Ammon's horn (tissue), 1 donor: Measurements from ENCODE around the gene BLM.
A peak's percentile ranks its signal among the peaks of the same experiment; 100 is the strongest.
"Not testable (repeated sequence)": the region's sequence is repeated elsewhere in the genome, so short reads cannot be mapped to it uniquely, and the experiment has no call there.

Experiments used
- DNase-seq: peaks from one replicate; pipeline ENCODE4 v3.0.0-alpha.2; 2016; ENCODE audit warnings: low spot score

The BLM gene

DNA sequence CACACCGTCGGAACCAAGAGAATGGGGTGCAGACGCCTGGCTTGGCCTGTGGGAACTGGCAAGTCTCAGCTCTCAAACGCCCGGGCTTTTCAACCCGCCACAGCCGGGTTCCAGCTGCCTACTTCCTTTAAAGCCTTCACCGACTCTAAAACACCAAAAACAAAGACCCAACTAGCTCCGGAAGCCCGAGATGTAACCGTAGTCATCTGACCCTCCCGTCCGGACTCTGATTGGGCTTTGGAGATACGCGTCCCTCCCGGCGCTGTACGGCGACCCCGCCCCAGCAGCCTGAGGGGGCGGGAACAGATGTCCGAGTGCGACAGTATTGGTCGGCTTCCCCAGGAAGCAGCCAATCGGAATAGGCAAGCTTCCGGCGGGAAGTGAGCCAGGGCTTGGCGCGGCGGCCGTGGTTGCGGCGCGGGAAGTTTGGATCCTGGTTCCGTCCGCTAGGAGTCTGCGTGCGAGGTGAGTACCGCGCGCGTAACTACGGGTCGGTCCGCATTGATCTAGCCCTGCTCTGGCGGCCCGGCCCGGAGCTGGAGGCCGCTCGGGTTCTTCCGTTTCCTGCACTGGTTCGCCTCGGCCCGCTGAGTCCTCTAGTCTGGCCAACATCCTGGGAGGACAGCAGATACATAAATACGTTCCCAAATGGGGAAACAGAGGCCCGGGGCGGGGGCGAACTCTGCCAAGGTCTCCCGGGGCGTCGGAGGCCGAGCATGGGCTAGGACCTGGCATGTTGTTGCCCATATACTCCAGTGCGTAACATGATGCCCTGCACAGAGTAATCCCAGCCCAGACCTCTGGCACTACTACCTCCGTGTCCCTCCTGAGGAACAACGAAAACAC is at the start of gene BLM:
TSS of gene BLM (plus strand) at position 371 of the 846 bp plus-strand sequence. CDS start 30,047 bp downstream, outside the sequence.
- peak; percentile 99 for DNase-seq

GRCh38 chr15:90667755-90668345 is 49.3 kb upstream of the BLM start:
- DNase-seq: not testable (repeated sequence)

- DNase-seq: not testable (repeated sequence)
These were observed 46.5 kb upstream of the BLM start for GRCh38 chr15:90670631-90671030.

DNA sequence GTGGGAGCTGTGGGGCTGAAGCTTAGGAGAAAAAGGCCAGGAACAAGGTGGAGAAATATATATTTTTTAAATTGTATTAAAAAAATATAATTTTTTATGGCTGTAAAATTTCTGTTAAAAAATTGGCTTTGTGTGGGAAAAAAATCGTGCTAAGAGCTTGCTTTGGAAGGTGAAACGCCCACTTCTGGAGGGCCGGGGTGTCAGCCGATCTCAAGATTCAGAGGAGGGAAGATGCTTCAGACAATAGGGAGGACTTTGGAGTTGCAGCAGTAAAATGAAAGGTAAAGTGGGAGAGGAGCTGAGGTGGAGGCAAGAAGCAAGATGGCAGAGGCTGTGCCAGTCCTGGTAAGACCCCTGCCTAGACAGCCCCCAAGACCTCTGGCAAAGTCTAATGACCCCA is 45.9 kb upstream of the BLM start:
- DNase-seq: no peak

- DNase-seq: not testable (repeated sequence)
These were observed 43.8 kb upstream of the BLM start for GRCh38 chr15:90673357-90673756.

- no peak for DNase-seq
These were observed 42.7 kb upstream of the BLM start for GRCh38 chr15:90674476-90674875.

GRCh38 chr15:90675464-90675863 is 41.7 kb upstream of the BLM start:
- DNase-seq: no peak

DNA sequence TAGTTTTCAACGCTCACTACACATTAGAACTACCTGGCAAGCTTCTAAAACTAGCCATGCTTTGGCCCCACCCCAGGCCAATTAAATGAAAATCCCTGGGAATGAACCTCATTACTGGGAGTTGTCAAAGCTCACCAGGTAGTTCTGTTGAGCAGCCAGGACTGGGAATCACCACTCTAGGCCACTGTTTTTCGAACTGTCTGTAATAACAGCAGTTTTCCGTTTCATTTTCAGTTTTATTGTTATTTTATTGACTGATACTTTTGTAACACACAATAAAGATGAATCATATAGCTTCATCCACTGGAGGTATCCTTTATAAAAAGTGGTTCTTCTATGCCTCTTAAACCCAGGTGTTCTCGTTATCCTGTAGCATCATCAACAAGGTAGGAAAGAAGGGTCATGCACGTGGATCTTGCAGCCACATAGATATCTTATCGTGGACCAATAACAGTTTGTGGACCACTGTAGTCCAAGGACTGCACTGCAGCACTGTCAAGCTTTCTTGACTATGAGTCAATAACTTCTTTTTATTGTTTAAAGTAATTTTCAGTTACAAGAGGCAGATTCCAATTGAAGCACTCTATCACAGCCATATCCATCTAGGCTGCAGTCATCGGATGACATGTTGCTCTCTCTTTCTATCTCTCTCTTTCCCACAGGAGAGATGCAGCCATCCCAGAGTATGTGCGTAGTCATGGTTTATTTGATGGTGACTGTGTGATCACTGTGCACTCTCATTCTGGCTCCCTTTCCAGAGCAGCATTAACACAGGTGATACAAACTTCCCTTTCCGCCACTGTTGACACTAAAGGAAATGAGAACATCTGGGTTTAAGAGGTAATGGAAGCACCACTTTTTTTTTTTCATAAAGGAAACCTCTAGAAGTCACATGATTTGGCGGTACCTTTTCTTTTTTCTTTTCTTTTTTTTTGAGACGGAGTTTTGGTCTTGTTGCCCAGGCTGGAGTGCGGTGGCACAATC is 39.0 kb upstream of the BLM start:
- no peak for DNase-seq

GRCh38 chr15:90679959-90680358 is 37.2 kb upstream of the BLM start:
- no peak for DNase-seq

DNA sequence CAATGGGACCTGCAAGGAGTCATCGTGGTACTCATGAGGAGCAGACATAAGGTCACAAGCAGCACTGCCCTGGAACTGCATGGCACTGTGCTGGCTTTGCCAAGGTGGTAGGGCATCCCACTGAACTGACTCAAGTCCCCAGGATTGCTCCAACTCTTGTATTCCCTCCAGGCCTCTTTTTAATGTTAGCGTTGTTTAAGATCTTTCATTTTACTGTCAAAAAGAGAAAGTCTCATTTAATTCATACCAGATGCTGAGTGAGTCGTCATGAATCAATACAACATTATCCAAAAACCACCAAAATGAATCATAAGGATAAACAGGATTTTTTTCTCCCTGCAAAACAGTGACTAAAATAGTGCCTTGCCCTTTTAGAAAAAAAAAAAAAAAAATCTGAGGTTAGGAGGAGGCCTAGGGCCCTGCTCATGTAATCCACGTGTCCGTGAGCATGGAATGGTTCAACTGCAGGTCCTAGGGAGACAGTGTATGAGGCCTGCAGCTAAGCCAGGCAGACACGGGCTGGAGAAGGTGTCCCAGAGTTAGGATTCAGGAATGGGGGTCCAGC is 36.7 kb upstream of the BLM start:
- peak; percentile 9 for DNase-seq

DNA sequence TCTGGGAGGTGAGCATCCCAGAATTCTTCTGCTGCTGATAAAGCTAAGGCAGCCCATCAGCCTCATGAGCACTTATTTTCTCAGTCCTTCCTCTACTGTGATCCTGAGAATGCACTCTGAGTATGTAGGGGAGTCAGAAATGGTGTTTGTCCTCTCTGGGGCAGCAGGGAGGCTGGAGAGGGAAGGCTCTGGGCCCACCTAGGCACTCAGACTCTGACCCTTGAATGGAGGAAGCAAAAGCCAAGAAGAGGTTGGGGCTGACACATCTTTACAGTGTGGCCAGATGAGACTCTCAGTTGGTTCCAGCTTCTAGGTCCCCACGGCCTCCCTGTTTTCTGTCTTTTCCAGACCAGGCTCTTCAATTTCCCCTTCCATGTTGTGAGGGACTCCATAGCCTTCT is 36.1 kb upstream of the BLM start:
- DNase-seq: no peak

DNA sequence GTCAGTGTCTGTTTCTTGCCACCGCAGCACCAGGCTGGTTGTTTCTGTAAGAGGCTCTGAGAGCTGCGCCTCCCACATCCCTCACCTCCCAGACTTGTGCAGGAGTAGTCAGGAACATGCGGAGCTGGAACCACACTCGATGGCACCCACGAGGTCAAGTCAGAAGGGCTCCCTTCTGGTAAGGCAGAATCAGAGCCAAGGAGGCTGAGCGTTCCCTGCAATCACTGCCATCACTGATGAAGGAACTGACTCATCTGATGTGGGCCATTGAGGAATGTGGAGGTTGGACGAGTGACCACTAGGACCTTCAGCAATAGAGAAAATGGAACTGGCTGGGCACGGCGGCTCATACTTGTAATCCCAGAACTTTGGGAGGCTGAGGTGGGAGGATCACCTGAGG is 35.7 kb upstream of the BLM start:
- DNase-seq: no peak

DNA sequence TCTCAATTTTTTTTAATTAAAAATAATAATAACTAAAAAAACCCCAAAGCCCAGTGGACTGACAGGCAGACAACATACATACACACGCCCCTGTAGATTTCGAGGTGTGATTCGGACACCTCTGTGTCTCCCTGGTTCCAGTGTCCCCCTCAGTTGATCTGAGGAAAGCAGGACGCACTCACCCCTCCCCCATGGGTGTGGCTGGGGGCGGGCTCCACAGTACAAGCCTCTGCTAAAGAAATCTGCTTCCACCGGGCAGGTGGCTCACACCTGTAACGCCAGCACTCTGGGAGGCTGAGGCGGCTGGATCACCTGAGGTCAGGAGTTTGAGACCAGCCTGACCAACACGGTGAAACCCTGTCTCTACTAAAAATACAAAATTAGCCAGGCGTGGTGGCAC is 33.8 kb upstream of the BLM start:
- DNase-seq: no peak

DNA sequence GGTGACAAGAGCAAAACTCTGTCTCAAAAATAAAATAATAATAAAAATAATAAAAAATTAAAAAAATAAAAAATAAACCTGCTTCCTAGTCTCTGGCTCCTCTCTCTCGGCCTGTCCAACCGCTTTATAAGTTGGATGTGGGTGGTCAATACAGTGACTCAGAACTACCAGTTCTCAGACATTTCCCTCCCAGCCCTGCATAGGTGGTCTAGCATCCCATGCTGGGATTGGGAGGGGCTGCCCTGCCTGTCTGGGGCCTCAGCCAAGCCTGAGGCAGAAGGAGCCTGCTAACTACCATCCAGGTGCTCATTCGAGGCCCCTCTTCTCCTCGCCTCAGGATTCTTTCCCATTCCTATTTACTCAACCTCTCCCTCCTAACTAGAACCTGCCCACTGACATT is 33.3 kb upstream of the BLM start:
- no peak for DNase-seq

DNA sequence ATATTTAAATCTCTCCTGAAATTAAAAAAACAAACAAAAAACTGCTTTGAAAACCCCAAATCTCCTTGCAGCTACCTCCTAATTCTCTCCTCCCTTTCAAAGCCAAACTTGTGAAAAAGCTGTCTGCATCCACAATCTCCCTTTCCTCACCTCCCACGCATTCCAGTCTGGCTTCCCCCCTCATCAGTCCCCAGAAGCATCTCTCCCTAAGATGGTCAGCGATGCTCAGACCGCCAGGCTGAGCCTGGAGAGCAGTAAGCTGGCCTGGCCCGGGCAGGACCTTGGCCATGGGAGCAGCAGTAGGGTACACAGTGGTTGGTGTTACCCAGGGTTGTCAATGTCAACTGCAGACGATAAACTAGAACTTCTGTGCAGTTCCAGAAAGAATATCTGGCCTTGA is 32.9 kb upstream of the BLM start:
- DNase-seq: no peak

DNA sequence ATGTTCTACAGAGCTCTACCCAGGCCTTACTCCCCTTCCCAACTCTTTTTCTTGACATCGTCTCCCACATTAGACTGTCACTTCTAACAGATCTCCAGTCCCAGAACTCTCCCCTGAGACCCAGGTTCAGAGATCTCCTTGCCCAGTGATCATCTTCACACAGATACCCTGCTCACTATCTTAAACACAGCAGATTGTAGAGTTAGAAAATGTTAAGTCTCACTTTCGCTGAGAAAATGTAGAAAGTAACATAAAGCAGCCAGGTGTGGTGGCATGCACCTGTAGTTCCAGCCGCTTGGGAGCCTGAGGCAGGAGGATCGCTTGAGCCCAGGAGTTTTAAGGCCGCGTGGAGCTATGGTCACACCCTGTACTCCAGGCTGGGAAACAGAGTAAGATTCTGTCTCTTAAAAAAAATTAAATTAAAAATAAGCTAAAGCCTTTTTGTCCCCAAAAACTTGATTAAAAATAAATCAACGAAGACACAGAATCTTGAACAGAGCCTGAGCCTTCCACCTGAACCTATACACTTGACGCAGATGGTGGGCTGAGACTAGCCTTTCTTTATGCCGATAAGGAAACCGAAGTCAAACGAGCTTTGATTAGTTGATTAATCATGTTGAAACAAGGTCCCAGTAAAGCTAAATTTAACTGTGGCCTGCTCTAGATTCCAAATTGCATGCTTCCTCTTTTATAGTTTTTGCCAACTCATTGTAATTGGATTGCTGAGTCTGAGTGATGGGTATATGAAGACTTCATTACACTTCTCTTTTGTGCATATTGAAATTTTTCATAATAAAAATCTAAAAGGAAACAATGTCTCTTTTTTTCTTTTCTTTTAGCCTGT is 31.3 kb upstream of the BLM start:
- DNase-seq: no peak

DNA sequence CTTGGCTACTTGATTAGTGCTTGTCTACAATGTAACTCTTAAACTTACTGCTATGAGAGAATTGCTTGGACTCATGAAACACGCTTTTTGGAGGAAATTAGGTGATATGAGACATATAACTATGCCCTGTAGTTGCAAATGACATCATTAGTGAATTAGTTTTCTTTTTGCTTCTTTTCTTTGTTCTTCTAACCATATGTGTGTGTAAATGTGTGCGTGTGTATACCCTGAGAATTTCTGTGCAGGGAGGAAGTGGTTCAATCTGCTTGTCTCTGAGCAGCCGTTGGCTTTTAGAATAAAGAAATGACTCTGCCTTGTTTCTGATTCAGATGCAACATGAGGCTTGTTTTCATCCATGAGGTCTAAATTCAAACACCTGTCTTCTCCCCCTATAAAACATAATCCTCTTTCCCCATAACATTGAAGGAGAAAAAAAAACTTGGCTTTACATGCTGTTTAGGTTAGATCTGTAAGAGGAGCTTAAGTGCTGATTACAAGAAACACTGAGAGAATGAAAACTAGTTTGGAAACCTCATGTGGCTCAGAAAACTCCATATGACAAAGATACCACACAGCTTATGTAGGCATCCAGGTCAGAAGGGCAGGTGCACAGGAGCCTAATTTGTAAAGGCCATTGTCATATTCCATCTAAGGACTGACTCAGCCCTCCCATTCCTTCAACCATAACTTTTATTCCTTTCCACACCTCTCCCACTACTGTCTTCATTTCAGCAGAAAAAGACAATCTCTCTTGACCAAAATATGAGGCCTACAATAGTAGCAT is 30.5 kb upstream of the BLM start:
- DNase-seq: no peak

DNA sequence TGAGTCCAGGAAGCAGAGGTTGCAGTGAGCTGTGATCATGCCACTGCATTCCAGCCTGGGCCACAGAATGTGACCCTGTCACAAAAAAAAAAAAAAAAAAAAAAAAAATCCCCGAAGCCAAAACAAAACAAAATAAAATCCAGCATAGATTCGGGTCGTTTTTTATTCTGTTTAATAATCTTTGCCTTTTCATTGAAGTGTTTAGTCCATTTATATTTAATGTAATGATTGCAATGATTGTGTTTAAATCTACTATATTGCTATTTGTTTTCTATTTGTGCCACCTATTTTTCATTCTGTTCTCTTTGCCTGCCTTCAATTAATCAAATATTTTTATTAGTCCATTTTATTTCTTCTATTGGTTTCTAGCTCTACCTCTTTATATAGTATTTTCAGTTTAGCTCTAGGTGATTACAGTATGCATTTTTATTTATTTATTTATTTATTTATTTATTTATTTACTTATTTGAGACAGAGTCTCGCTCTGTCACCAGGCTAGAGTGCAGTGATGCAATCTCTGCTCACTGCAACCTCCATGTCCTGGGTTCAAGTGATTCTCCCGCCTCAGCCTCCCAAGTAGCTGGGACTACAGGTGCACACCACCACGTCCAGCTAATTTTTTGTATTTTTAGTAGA is 27.7 kb upstream of the BLM start:
- DNase-seq: not testable (repeated sequence)

- DNase-seq: no peak
These were observed 26.6 kb upstream of the BLM start for GRCh38 chr15:90690585-90690984.

DNA sequence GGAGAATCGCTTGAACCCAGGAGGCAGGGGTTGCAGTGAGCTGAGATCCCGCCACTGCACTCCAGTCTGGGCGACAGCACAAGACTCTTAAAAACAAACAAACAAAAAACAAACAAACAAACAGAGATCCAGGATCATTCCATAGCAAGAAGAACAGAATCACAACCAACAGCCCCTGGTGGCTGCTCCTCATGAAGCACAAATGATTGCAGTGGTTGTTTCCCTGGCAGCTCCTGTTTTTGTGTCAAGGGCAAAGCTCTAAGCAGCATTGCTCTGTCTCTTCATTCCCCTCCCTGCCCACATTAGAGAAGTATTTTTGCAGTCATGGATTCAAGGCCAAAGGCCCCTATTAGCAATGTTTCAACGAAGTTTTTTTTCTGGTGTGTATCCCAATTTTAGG is 25.8 kb upstream of the BLM start:
- no peak for DNase-seq
